ACHN (cell line): ENCODE results near the gene ITPA.

Experiments used
- DNase-seq: peaks from one replicate; pipeline ENCODE4 v3.0.0-alpha.2; 2015
- in situ Hi-C: cut with HindIII; loops from 2 replicates; pipeline ENCODE4 v1.10.0; 2017; ENCODE audit warnings: low sequenced_read_pairs, low pct_ligation_motif_present, low pct_unique_long_range_greater_than_20kb

ITPA gene

GRCh38 chr20:3222635-3223600 lies 13.6 kb downstream of the ITPA start:
- in situ Hi-C loops: no loop called here
- DNase-seq: no peak

GRCh38 chr20:3223651-3223993 lies 14.3 kb downstream of the ITPA start:
- no peak for DNase-seq
- in situ Hi-C loops: no loop called here

- no peak for DNase-seq
- in situ Hi-C loops: no loop called here
These were observed 14.8 kb downstream of the ITPA start for GRCh38 chr20:3223994-3224680.

GRCh38 chr20:3224681-3225421 lies 15.6 kb downstream of the ITPA start:
- DNase-seq: no peak
- in situ Hi-C loops: no loop called here

GRCh38 chr20:3226093-3226492 lies 16.8 kb downstream of the ITPA start:
- DNase-seq: no peak
- in situ Hi-C loops: no loop called here

GRCh38 chr20:3226864-3227263 lies 17.6 kb downstream of the ITPA start:
- in situ Hi-C loops: no loop called here

GRCh38 chr20:3227506-3227905 lies 18.2 kb downstream of the ITPA start:
- in situ Hi-C loops: no loop called here
- no peak for DNase-seq

More at GRCh38 chr20:3226864-3227263, 17.6 kb downstream of the ITPA start:
- DNase-seq: no peak

- DNase-seq: no peak
- in situ Hi-C loops: no loop called here
These were observed 18.8 kb downstream of the ITPA start for GRCh38 chr20:3227936-3228749.

GRCh38 chr20:3228750-3229032 lies 19.4 kb downstream of the ITPA start:
- in situ Hi-C loops: no loop called here
- no peak for DNase-seq

- DNase-seq: no peak
- in situ Hi-C loops: no loop called here
These were observed 19.9 kb downstream of the ITPA start for GRCh38 chr20:3229158-3229557.

- in situ Hi-C loops: no loop called here
- DNase-seq: no peak
These were observed 20.5 kb downstream of the ITPA start for GRCh38 chr20:3229798-3230197.

GRCh38 chr20:3231116-3231515 lies 21.8 kb downstream of the ITPA start:
- in situ Hi-C loops: no loop called here
- no peak for DNase-seq

- no peak for DNase-seq
- in situ Hi-C loops: no loop called here
These were observed 22.7 kb downstream of the ITPA start for GRCh38 chr20:3231889-3232588.

GRCh38 chr20:3233131-3233990 lies 24.1 kb downstream of the ITPA start:
- in situ Hi-C loops: no loop called here

GRCh38 chr20:3233991-3234498 lies 24.7 kb downstream of the ITPA start:
- no peak for DNase-seq
- in situ Hi-C loops: no loop called here

More at GRCh38 chr20:3233131-3233990, 24.1 kb downstream of the ITPA start:
- DNase-seq: no peak

- in situ Hi-C loops: no loop called here
- peak; percentile 57 for DNase-seq
These were observed 26.5 kb downstream of the ITPA start for GRCh38 chr20:3235666-3236324.
